Glomerular endothelial cell (primary cell): ENCODE results near the gene GIMAP2. TPM values are rescaled to one million over a fixed set of nuclear protein-coding genes. Genes with fewer than 3 reads are reported as not detected.
"Not testable (repeated sequence)": the region's sequence is repeated elsewhere in the genome, so short reads cannot be mapped to it uniquely, and the experiment has no call there.

Source experiments
- DNase-seq: peaks from one replicate; pipeline ENCODE4 v3.0.0-alpha.2; 2011; ENCODE audit warnings: low read depth, low spot score; ENCODE audit errors: extremely low read depth
- total RNA-seq: library from RNA; depleted of rRNA; stranded (reverse); fragments of >200 nt; gene quantifications from 2 replicates; pipeline ENCODE4 v1.2.3, GENCODE V29; 2015

GIMAP2 gene
- total RNA-seq, 1 donor from 2014 or later: 31.6 TPM

- not testable (repeated sequence) for DNase-seq
Observed at GRCh38 chr7:150676276-150676675, 9.2 kb upstream of the GIMAP2 start.

DNA sequence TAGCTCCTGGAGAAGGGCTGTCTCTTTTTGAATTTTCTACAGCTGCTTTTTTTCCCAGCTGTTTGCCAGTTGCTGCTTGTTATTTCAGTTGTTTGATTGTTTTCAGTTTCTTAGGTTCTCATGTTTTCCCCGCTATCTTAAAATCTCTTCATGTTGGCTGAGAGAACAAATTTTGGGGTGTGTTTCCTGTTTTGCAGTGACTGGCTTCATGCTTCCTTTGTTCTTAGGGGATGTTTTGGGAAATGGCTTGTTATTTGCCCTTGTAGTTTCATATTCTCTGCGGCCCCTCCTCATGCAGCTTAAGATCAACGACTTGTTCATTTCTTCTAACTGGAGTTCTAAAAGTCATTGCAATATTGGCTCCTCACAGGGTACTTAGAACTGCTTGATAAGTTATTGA is 8.7 kb upstream of the GIMAP2 start:
- peak; percentile 25 for DNase-seq

GRCh38 chr7:150678601-150679000 is 6.9 kb upstream of the GIMAP2 start:
- not testable (repeated sequence) for DNase-seq

- DNase-seq: not testable (repeated sequence)
Observed at GRCh38 chr7:150680364-150680763, 5.1 kb upstream of the GIMAP2 start.

DNA sequence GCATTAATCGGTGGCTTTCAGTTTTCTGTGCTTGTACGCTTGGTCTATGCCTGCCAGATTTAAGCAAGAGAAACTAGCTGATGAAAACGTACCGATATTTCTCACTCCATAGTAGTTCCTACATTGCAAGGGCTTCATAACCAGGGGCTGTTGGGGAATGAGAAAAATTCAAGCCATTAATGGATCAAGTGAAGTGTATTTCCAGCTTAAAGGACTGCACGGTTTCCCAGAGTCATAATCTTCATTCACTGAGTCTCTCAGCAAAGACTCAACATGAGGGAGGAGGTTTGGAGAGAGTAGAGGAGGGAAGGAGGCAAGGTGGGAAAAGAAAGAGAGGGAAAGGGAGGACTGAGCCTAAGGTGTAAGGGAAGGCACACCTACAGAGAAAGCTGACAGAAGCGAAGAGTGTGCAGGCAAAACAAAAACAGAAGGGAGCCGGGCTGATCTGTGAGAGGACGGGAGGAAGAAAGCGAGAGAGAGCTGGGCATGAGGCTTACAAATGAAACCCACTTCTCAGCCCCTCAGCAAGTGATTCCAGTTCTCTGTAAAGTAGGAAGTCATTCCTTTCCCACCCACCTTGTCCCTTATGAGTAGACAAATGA is 625 bp downstream of the GIMAP2 start:
- DNase-seq: no peak

GRCh38 chr7:150688630-150689029 is 3.1 kb downstream of the GIMAP2 start:
- DNase-seq: no peak

GRCh38 chr7:150695654-150696053 is 10.1 kb downstream of the GIMAP2 start:
- DNase-seq: no peak

DNA sequence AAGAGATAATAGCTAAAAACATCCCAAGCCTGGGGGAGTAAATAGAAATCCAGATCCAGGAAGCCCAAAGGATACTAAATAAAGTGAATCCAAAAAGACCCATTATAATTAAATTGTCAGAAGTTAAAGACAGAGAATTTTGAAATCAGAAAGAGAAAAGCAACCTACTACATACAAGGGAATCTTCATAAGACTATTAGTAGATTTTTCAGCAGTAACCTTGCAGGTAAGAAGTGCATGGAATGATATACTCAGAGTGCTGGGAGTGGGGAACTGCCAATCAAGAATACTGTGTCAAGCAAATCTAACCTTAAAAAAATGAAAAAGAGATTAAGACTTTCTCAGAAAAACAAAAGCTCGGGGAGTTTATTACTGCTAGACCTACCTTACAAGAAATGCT is 17.7 kb downstream of the GIMAP2 start:
- no peak for DNase-seq

- no peak for DNase-seq
Observed at GRCh38 chr7:150715293-150715692, 29.8 kb downstream of the GIMAP2 start.

GRCh38 chr7:150715738-150716137 is 30.2 kb downstream of the GIMAP2 start:
- DNase-seq: no peak

GRCh38 chr7:150716368-150716767 is 30.9 kb downstream of the GIMAP2 start, which contains the start of gene GIMAP1:
Gene GIMAP1 (plus strand): TSS chr7:150716613. CDS start chr7:150719048, 2,435 bp downstream.
- no peak for DNase-seq

GRCh38 chr7:150716939-150717338 is 31.4 kb downstream of the GIMAP2 start:
- no peak for DNase-seq

- no peak for DNase-seq
Observed at GRCh38 chr7:150717814-150718420, 32.4 kb downstream of the GIMAP2 start.

GRCh38 chr7:150719436-150719835 is 33.9 kb downstream of the GIMAP2 start:
- no peak for DNase-seq

DNA sequence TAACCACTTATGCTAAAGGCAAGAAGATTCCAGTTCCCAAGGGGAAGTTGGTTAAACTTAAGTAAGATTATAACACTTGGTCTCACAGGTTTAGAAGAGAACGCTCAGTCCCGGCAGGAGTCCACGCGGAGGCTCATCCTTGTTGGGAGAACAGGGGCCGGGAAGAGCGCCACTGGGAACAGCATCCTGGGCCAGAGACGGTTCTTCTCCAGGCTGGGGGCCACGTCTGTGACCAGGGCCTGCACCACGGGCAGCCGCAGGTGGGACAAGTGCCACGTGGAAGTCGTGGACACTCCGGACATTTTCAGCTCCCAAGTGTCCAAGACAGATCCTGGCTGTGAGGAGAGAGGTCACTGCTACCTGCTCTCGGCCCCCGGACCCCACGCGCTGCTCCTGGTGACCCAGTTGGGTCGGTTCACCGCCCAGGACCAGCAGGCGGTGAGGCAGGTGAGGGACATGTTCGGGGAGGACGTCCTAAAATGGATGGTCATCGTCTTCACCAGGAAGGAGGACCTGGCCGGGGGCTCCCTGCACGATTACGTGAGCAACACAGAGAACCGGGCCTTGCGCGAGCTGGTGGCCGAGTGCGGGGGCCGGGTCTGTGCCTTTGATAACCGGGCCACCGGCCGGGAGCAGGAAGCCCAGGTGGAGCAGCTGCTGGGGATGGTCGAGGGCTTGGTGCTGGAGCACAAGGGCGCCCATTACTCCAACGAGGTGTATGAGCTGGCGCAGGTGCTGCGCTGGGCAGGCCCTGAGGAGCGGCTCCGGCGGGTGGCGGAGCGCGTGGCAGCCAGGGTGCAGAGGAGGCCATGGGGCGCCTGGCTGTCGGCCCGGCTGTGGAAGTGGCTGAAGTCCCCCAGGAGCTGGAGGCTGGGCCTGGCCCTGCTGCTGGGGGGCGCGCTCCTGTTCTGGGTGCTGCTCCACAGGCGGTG is 34.7 kb downstream of the GIMAP2 start:
- DNase-seq: no peak

- no peak for DNase-seq
Observed at GRCh38 chr7:150721970-150722373, 36.5 kb downstream of the GIMAP2 start.

DNA sequence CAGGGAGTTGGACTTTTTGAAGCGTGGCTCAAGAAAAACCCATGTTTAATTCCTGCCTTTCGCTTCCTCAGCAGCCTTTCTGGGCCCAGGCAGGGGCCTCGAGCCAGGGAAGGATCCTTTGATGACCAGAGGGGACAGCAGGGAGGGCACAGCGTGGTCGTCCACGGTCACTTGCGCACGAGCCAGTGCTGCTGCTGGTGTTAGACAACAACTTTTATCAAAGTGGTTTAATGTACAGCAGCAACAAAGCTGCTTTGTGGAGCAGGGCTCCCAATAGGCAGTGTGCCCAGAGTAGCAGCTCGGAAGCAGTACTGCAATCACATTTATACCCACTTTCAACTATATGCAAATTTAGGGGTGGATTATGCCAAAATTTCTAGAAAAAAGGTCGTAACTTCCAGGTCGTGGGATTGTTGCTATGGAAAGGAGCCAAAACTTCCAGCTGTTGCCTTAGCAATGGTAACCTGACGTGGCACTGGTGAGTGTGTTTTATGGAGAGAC is 37.0 kb downstream of the GIMAP2 start:
- no peak for DNase-seq

DNA sequence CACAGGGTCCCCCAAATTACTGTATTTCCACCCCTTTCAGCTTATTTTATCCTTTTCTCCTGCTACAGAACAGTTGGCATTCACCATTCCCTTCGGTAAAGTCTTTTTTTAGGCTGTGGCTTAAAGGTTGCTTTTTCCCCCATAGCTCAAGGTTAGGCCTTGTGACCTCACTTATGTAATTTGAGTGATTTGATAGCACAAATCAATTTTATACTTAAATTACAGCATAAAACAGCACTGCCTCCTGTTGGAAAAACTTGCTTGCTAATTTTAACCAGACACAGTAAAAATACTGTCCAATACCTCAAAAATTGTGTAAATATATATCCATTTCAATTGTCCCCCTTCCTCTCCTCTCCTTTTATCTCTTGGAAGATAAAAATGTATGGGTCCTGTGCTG is 38.0 kb downstream of the GIMAP2 start:
- DNase-seq: no peak

GRCh38 chr7:150727381-150727780 is 41.9 kb downstream of the GIMAP2 start:
- no peak for DNase-seq

- DNase-seq: no peak
Observed at GRCh38 chr7:150728011-150728410, 42.5 kb downstream of the GIMAP2 start.

DNA sequence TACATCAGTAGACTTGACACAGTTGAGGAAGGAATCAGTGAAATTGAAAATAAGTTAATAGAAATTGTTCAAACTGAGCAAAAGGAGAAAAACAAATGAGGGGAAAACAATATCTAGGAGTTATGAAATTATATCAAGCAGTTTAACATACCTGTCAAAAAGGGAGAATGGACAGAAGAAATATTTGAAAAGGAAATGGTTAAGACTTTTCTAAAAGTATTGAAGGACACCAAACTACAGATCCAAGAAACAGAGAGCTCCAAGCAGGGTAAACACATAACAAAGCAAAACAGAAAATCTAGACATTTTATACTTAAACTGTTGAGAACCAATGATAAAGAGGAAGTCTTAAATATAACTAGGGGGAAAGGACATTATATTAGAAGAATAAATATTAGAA is 43.1 kb downstream of the GIMAP2 start:
- DNase-seq: no peak
